ENCODE results near the gene SOX18. TPM values are rescaled to one million over a fixed set of nuclear protein-coding genes. Genes with fewer than 3 reads are reported as not detected.

Gene SOX18
- total RNA-seq, 1 experiment from 2014 or later = 0.16 TPM

DNA sequence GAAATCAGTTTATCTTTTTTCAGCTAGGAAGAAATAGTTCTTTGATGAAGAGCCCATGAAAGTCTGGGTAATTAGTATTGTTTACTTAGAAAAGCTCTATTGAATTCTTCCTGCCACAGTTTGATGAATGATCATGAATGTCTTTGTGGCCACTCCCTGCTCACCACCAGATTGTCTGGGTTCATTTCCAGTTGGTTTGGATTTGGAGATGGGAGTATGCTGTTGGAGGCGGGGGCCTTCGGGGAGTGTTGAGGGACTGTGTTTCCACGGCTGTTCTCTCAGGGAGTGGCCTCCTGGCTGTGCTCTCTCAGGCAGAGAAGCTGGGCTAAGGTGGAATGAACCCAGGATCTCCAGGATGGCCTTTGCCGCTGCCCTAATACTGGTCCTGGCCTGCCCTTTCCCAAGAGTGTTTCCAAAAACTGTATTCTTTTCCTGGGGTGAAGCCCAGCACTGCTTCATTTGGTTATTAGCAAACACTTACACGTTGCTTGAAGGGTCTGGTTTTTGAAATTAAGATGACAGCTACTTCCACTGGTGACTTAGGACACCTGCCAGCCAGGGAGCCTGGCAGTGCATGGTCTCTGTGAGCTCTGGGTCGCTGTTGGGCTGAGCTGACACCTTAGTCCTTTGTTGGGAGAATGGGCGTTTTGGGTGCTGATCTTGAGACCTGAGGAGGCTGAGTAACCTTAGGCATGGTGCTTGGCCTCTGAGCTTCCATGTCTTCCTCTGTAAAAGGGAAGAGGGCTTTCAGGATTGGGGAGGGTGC, 45.3 kb downstream of the SOX18 start:
- Mint-ChIP-seq H3K36me3 (ENCODE audit: insufficient read depth, unreplicated experiment) (peaks cover 79% of the 10 kb centered on the region), H3K27me3 (ENCODE audit: insufficient read depth, unreplicated experiment) (no peaks in the 10 kb centered on the region), H3K4me3 (ENCODE audit: unreplicated experiment) (no peak overlapping the region), H3K4me1 (ENCODE audit: insufficient read depth, unreplicated experiment) (no peaks in the 10 kb centered on the region), H3K27ac (ENCODE audit: low read depth, unreplicated experiment) (no peak overlapping the region), H3K9me3 (ENCODE audit: unreplicated experiment) (no peaks in the 10 kb centered on the region)
- BruUV-seq (replicated peaks) = no TSS peak
- intact Hi-C loops (cut with micrococcal nuclease) = no loop called here
- no peak for DNase-seq (ENCODE audit: unreplicated experiment)
- TF ChIP-seq, protein P1, sequence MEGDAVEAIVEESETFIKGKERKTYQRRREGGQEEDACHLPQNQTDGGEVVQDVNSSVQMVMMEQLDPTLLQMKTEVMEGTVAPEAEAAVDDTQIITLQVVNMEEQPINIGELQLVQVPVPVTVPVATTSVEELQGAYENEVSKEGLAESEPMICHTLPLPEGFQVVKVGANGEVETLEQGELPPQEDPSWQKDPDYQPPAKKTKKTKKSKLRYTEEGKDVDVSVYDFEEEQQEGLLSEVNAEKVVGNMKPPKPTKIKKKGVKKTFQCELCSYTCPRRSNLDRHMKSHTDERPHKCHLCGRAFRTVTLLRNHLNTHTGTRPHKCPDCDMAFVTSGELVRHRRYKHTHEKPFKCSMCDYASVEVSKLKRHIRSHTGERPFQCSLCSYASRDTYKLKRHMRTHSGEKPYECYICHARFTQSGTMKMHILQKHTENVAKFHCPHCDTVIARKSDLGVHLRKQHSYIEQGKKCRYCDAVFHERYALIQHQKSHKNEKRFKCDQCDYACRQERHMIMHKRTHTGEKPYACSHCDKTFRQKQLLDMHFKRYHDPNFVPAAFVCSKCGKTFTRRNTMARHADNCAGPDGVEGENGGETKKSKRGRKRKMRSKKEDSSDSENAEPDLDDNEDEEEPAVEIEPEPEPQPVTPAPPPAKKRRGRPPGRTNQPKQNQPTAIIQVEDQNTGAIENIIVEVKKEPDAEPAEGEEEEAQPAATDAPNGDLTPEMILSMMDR (IDR thresholded peaks at IDR 0.05; ENCODE audit: unreplicated experiment) = no peak
- POLR2A ChIA-PET = interaction anchor here (1.0 to 1.8 kb wide), 3 partner anchors 13 to 22 kb away, joined by 3 to 7 read pairs (median 3); no protein-coding TSS in a partner anchor
- CTCF ChIA-PET = interaction anchor here (0.6 to 3.9 kb wide), 4 partner anchors 16 to 53 kb away, joined by 3 to 18 read pairs (median 4); partner anchors contain the start of gene PRPF6

DNA sequence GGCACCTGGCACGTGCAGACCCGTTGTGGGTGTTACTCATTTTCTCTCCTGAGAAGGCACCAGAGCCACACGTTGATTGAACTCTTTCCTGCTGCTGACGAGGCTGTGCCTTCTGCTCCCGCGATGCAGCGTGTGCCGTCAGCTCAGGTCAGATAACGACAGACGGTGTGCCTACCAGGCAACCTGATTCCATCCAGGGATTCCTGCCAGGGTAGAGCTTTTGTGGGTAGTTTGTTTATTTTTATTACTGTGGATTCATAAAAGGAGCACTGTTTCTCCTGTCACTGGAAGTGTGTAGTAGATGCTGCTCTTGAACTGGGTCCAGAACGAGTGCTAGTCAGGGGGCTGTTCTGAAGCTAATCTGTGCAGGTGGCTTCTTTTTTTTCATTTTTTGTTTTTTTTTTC, 47.8 kb downstream of the SOX18 start:
- H3K27me3 Mint-ChIP-seq (ENCODE audit: insufficient read depth, unreplicated experiment) = no peaks in the 10 kb centered on the region
- peak; percentile 13 for DNase-seq (ENCODE audit: unreplicated experiment)
- peaks cover 80% of the 10 kb centered on the region for H3K36me3 Mint-ChIP-seq (ENCODE audit: insufficient read depth, unreplicated experiment)
- ChIA-PET POLR2A (interaction anchor here (0.5 to 0.8 kb wide), 2 partner anchors 12 to 374 kb away, joined by 3 read pairs; no protein-coding TSS in a partner anchor), CTCF (interaction anchor here (1.1 kb wide), 1 partner anchor 26 kb away, joined by 3 read pairs; no protein-coding TSS in a partner anchor)
- H3K4me1 Mint-ChIP-seq (ENCODE audit: insufficient read depth, unreplicated experiment) = no peaks in the 10 kb centered on the region
- no peak overlapping the region for H3K4me3 Mint-ChIP-seq (ENCODE audit: unreplicated experiment)
- no peak overlapping the region for H3K27ac Mint-ChIP-seq (ENCODE audit: low read depth, unreplicated experiment)
- intact Hi-C loops (cut with micrococcal nuclease) = no loop called here
- TF ChIP-seq, protein P1 (IDR thresholded peaks at IDR 0.05; ENCODE audit: unreplicated experiment) = no peak
- no peaks in the 10 kb centered on the region for H3K9me3 Mint-ChIP-seq (ENCODE audit: unreplicated experiment)
- BruUV-seq (replicated peaks) = no TSS peak

DNA sequence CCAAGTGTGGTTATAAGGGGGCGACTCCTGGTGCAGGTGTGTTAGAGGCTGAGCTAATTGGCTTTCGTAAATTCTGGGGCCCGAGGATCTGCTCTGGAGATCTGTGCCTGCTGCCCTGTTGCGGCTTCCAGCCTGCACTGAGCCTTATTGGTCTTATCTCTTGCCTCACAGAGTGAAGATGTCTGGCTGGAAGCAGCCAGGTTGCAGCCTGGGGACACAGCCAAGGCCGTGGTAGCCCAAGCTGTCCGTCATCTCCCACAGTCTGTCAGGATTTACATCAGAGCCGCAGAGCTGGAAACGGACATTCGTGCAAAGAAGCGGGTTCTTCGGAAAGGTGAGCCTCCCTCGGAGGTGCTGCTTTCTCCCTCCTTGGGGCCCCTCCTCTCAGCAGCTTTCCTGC, 48.5 kb downstream of the SOX18 start:
- peaks cover 87% of the 10 kb centered on the region for H3K36me3 Mint-ChIP-seq (ENCODE audit: insufficient read depth, unreplicated experiment)
- no peak for DNase-seq (ENCODE audit: unreplicated experiment)
- ChIA-PET POLR2A (interaction anchor here (0.5 to 1.5 kb wide), 3 partner anchors 13 to 373 kb away, joined by 3 read pairs; partner anchors contain the start of gene PRPF6), CTCF (interaction anchor here (1.1 kb wide), 1 partner anchor 25 kb away, joined by 3 read pairs; no protein-coding TSS in a partner anchor)
- H3K27me3 Mint-ChIP-seq (ENCODE audit: insufficient read depth, unreplicated experiment) = no peaks in the 10 kb centered on the region
- H3K27ac Mint-ChIP-seq (ENCODE audit: low read depth, unreplicated experiment) = no peak overlapping the region
- no TSS peak for BruUV-seq (replicated peaks)
- H3K4me1 Mint-ChIP-seq (ENCODE audit: insufficient read depth, unreplicated experiment) = no peaks in the 10 kb centered on the region
- no peaks in the 10 kb centered on the region for H3K9me3 Mint-ChIP-seq (ENCODE audit: unreplicated experiment)
- TF ChIP-seq, protein P1 (IDR thresholded peaks at IDR 0.05; ENCODE audit: unreplicated experiment) = no peak
- no peak overlapping the region for H3K4me3 Mint-ChIP-seq (ENCODE audit: unreplicated experiment)
- intact Hi-C loops (cut with micrococcal nuclease) = no loop called here

Small RNA genes lying within 50 kb of the gene (microRNA-seq; reads per million reads assigned to microRNA genes)
- 2.4 reads per million, percentile 18 among the genes with 10 or more reads in this experiment for gene MIR6813

Other genes starting within 250 kb of the SOX18 start
- gene ZBTB46, start 218.4 kb downstream of the SOX18 start, total RNA-seq (2022) = 0.63 and 0.71 TPM in 2 replicates
- not detected in 2 replicates for gene ABHD16B, start 188.1 kb downstream of the SOX18 start, total RNA-seq (2022)
- gene TPD52L2, start 184.4 kb downstream of the SOX18 start, total RNA-seq (2022) = 174 and 175 TPM in 2 replicates
- gene DNAJC5, start 154.5 kb downstream of the SOX18 start, total RNA-seq (2022) = 38.1 and 45.0 TPM in 2 replicates
- gene UCKL1, start 93.2 kb downstream of the SOX18 start, total RNA-seq (2022) = 38.6 and 43.7 TPM in 2 replicates
- gene ZNF512B, start 79.7 kb downstream of the SOX18 start, total RNA-seq (2022) = 23.5 and 26.6 TPM in 2 replicates
- gene SAMD10, start 70.0 kb downstream of the SOX18 start, total RNA-seq (2022) = 4.4 and 4.5 TPM in 2 replicates
- 70.9 and 88.5 TPM in 2 replicates for gene PRPF6, start 68.5 kb downstream of the SOX18 start, total RNA-seq (2022)
- gene C20orf204, start 13.5 kb downstream of the SOX18 start, total RNA-seq (2022) = 1.1 and 2.0 TPM in 2 replicates
- 30.8 and 39.7 TPM in 2 replicates for gene TCEA2, start 13.6 kb upstream of the SOX18 start, total RNA-seq (2022)
- gene RGS19, start 29.9 kb upstream of the SOX18 start, total RNA-seq (2022) = 8.2 and 8.8 TPM in 2 replicates
- gene OPRL1, start 30.4 kb upstream of the SOX18 start, total RNA-seq (2022) = 0.12 and 0.15 TPM in 2 replicates
- gene LKAAEAR1, start 34.8 kb upstream of the SOX18 start, total RNA-seq (2022) = not detected in 2 replicates
- gene NPBWR2, start 57.9 kb upstream of the SOX18 start, total RNA-seq (2022) = not detected in 2 replicates
- gene MYT1, start 114.8 kb upstream of the SOX18 start, total RNA-seq (2022) = not detected in 2 replicates
- 39.4 and 45.9 TPM in 2 replicates for gene PCMTD2, start 206.1 kb upstream of the SOX18 start, total RNA-seq (2022)

Data from MCF 10A (cell line).